IPS-20b (cell line): ENCODE data around the gene XPR1.

ENCODE experiments used
- H3K27ac ChIP-seq: one replicate; pipeline ENCODE4 v1.5.1; 2013; ENCODE audit warnings: low read length
- H3K27me3 ChIP-seq: 2 replicates; pipeline ENCODE4 v1.6.1; 2013; ENCODE audit warnings: mild to moderate bottlenecking, low read length, inconsistent platforms; ENCODE audit not compliant: insufficient read depth
- H3K36me3 ChIP-seq: 2 replicates; pipeline ENCODE4 v1.6.1; 2013; ENCODE audit warnings: low read depth, mild to moderate bottlenecking, inconsistent platforms, low read length, moderate library complexity; ENCODE audit not compliant: insufficient read depth
- H3K4me1 ChIP-seq: 2 replicates; pipeline ENCODE4 v1.6.1; 2013; ENCODE audit warnings: mild to moderate bottlenecking, control low read depth, inconsistent platforms, low read length, moderate library complexity; ENCODE audit not compliant: insufficient read depth
- H3K4me3 ChIP-seq: 2 replicates; pipeline ENCODE4 v1.5.1; 2013; ENCODE audit warnings: mild to moderate bottlenecking, low read length, inconsistent platforms
- H3K9ac ChIP-seq: 2 replicates; pipeline ENCODE4 v1.6.1; 2013; ENCODE audit warnings: low read depth, mild to moderate bottlenecking, inconsistent platforms, low read length, moderate library complexity
- H3K9me3 ChIP-seq: 2 replicates; pipeline ENCODE4 v1.6.1; 2013; ENCODE audit warnings: mild to moderate bottlenecking, low read depth, low read length, inconsistent platforms; ENCODE audit not compliant: insufficient read depth

XPR1 gene

DNA sequence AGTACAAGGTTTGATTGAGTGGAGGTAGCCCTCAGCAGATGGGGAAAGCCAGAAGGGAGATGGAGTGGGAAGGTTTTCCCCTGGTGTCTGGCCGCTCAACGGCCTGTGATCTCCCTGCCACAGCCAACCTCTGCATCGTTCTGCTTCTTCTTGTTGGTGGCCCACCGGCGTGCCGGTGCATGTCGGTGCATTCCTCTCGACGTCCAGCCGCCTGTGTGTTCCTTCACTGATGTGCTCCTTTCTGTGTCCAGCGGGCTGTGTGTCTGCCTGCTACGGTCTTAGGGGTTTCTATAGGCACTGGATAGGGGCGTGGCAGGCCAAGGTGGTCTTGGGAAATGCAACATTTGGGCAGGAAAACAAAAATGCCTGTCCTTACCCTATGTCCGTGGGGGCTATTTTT lies 101.0 kb downstream of the XPR1 start:
- no peak overlapping the region for H3K4me3 ChIP-seq
- no peak overlapping the region for H3K27ac ChIP-seq
- H3K36me3 ChIP-seq = no peaks in the 10 kb centered on the region
- peaks cover 41% of the 10 kb centered on the region for H3K9me3 ChIP-seq
- H3K9ac ChIP-seq = no peak overlapping the region
- no peaks in the 10 kb centered on the region for H3K4me1 ChIP-seq
- H3K27me3 ChIP-seq = no peaks in the 10 kb centered on the region

GRCh38 chr1:180734366-180734765 lies 102.5 kb downstream of the XPR1 start:
- Histone ChIP-seq H3K9me3 (peaks cover 38% of the 10 kb centered on the region), H3K27ac (no peak overlapping the region), H3K9ac (no peak overlapping the region), H3K4me3 (no peak overlapping the region), H3K36me3 (no peaks in the 10 kb centered on the region), H3K4me1 (no peaks in the 10 kb centered on the region), H3K27me3 (no peaks in the 10 kb centered on the region)

- Histone ChIP-seq H3K9me3 (no peaks in the 10 kb centered on the region), H3K27me3 (no peaks in the 10 kb centered on the region), H3K9ac (no peak overlapping the region), H3K36me3 (no peaks in the 10 kb centered on the region), H3K27ac (no peak overlapping the region), H3K4me3 (no peak overlapping the region), H3K4me1 (peaks cover 8% of the 10 kb centered on the region; the same call in 1 of the 2 replicates)
Measured at GRCh38 chr1:180742663-180743062, 110.8 kb downstream of the XPR1 start.

DNA sequence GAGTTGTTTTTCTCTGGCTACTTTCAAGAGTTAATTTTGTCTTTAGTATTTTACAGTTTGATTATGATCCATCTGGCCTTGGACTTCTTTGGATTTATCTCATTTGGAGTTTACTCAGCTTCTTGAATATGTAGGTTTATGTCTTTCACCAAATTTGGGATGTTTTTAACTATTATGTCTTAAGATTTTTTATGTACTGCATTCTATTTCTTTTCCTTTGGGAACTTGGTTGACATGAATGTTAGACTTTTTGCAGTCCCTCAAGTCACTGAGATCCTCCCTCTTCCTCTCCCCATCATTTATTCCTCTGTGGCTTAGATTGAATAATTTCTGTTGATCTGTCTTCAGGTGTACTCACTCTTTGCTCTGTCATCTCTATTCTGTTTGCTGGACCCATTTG lies 112.0 kb downstream of the XPR1 start:
- Histone ChIP-seq H3K9me3 (no peaks in the 10 kb centered on the region), H3K4me3 (no peak overlapping the region), H3K4me1 (peaks cover 8% of the 10 kb centered on the region; the same call in 1 of the 2 replicates), H3K36me3 (no peaks in the 10 kb centered on the region), H3K27me3 (no peaks in the 10 kb centered on the region), H3K27ac (no peak overlapping the region), H3K9ac (no peak overlapping the region)

GRCh38 chr1:180745098-180745497 lies 113.3 kb downstream of the XPR1 start:
- no peaks in the 10 kb centered on the region for H3K36me3 ChIP-seq
- no peaks in the 10 kb centered on the region for H3K27me3 ChIP-seq
- no peak overlapping the region for H3K4me3 ChIP-seq
- no peak overlapping the region for H3K9ac ChIP-seq
- H3K9me3 ChIP-seq = no peaks in the 10 kb centered on the region
- peaks cover 8% of the 10 kb centered on the region; the same call in 1 of the 2 replicates for H3K4me1 ChIP-seq
- no peak overlapping the region for H3K27ac ChIP-seq

GRCh38 chr1:180751921-180752320 lies 120.1 kb downstream of the XPR1 start:
- no peaks in the 10 kb centered on the region for H3K9me3 ChIP-seq
- no peak overlapping the region for H3K27ac ChIP-seq
- H3K4me1 ChIP-seq = peaks cover 4% of the 10 kb centered on the region; the same call in 1 of the 2 replicates
- no peak overlapping the region for H3K4me3 ChIP-seq
- H3K9ac ChIP-seq = no peak overlapping the region
- no peaks in the 10 kb centered on the region for H3K27me3 ChIP-seq
- H3K36me3 ChIP-seq = no peaks in the 10 kb centered on the region

- Histone ChIP-seq H3K4me3 (no peak overlapping the region), H3K9me3 (no peaks in the 10 kb centered on the region), H3K9ac (no peak overlapping the region), H3K27ac (no peak overlapping the region), H3K4me1 (no peaks in the 10 kb centered on the region), H3K36me3 (no peaks in the 10 kb centered on the region), H3K27me3 (no peaks in the 10 kb centered on the region)
Measured at GRCh38 chr1:180754453-180754852, 122.6 kb downstream of the XPR1 start.

- no peak overlapping the region for H3K4me3 ChIP-seq
- no peaks in the 10 kb centered on the region for H3K4me1 ChIP-seq
- H3K36me3 ChIP-seq = no peaks in the 10 kb centered on the region
- no peaks in the 10 kb centered on the region for H3K9me3 ChIP-seq
- no peaks in the 10 kb centered on the region for H3K27me3 ChIP-seq
- H3K27ac ChIP-seq = no peak overlapping the region
- H3K9ac ChIP-seq = no peak overlapping the region
Measured at GRCh38 chr1:180757657-180758056, 125.8 kb downstream of the XPR1 start.

- no peaks in the 10 kb centered on the region for H3K27me3 ChIP-seq
- no peak overlapping the region for H3K27ac ChIP-seq
- no peaks in the 10 kb centered on the region for H3K9me3 ChIP-seq
- no peak overlapping the region for H3K4me3 ChIP-seq
- H3K36me3 ChIP-seq = no peaks in the 10 kb centered on the region
- no peak overlapping the region for H3K9ac ChIP-seq
- H3K4me1 ChIP-seq = no peaks in the 10 kb centered on the region
Measured at GRCh38 chr1:180762796-180763195, 131.0 kb downstream of the XPR1 start.

DNA sequence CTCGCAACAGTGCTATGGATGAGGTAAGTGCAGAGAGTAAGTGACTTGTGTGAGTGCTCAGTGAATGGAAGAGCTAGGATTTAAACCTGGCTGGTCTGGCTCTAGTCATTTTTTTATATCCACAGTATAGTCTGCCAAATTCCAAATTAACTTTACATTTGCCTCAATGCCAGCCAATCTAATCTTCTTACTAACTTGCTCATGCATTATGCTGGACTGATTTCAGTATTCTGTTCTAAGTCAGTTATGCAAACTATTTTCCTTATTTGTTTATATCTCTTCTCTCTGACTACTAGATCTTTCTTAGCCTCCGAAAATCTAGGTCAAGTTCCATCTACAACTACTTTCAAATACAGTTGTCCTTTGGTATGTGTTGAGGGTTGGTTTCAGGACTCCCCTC lies 133.3 kb downstream of the XPR1 start:
- Histone ChIP-seq H3K36me3 (no peaks in the 10 kb centered on the region), H3K4me3 (no peak overlapping the region), H3K9ac (no peak overlapping the region), H3K27ac (no peak overlapping the region), H3K27me3 (no peaks in the 10 kb centered on the region), H3K9me3 (no peaks in the 10 kb centered on the region), H3K4me1 (no peaks in the 10 kb centered on the region)

GRCh38 chr1:180769889-180770288 lies 138.1 kb downstream of the XPR1 start:
- no peak overlapping the region for H3K27ac ChIP-seq

GRCh38 chr1:180773210-180773865 lies 141.5 kb downstream of the XPR1 start:
- no peak overlapping the region for H3K27ac ChIP-seq
- H3K27me3 ChIP-seq = no peaks in the 10 kb centered on the region
- no peaks in the 10 kb centered on the region for H3K9me3 ChIP-seq
- H3K36me3 ChIP-seq = no peaks in the 10 kb centered on the region
- H3K4me3 ChIP-seq = no peak overlapping the region
- no peak overlapping the region for H3K9ac ChIP-seq
- H3K4me1 ChIP-seq = no peaks in the 10 kb centered on the region

More at GRCh38 chr1:180769889-180770288, 138.1 kb downstream of the XPR1 start:
- Histone ChIP-seq H3K9ac (no peak overlapping the region), H3K4me1 (no peaks in the 10 kb centered on the region), H3K4me3 (no peak overlapping the region), H3K36me3 (no peaks in the 10 kb centered on the region), H3K27me3 (no peaks in the 10 kb centered on the region), H3K9me3 (no peaks in the 10 kb centered on the region)
